IMR-90 (cell line): ENCODE data around the gene PCSK5. TPM values are rescaled to one million over a fixed set of nuclear protein-coding genes. Genes with fewer than 3 reads are reported as not detected.

ENCODE experiments used
- ATAC-seq: fragments of 200-7000 bp; cut with Tn5 transposase; 2 replicates; pipeline ENCODE4 v1.9.1; 2020; ENCODE audit warnings: low read depth, mild to moderate bottlenecking, moderate library complexity
- BruUV-seq: library from RNA; stranded (reverse); fragments of 400-500 nt; replicated peaks from 2 replicates; lab custom pipeline; 2021; lab: Mats Ljungman, UMichigan
- CTCF ChIA-PET: fragments of 300-600 bp; formaldehyde crosslinking; extraction: SDS; loops from one replicate; lab custom pipeline; 2021; ENCODE audit warnings: antibody characterized with exemption; lab: Yijun Ruan, JAX
- POLR2A ChIA-PET: fragments of 300-600 bp; sonication (Branson Sonifier 250); formaldehyde crosslinking; loops from one replicate; lab custom pipeline; 2022; ENCODE audit warnings: antibody characterized with exemption; ENCODE audit not compliant: unreplicated experiment; lab: Charles Lee
- DNase-seq: peaks from one replicate; pipeline ENCODE4 v3.0.0; 2013
- H2AFZ ChIP-seq: replicated peaks from 2 replicates; pipeline ENCODE3; 2013; ENCODE audit warnings: low read length, mild to moderate bottlenecking; ENCODE audit not compliant: poor library complexity
- H2AK5ac ChIP-seq: 2 replicates; pipeline ENCODE4 v1.6.1; 2013; ENCODE audit warnings: low read depth, low read length, inconsistent platforms
- H2AK9ac ChIP-seq: replicated peaks from 2 replicates; pipeline ENCODE3; 2013; ENCODE audit warnings: mild to moderate bottlenecking, low read depth, low read length, moderate library complexity; ENCODE audit not compliant: poor library complexity
- H2BK120ac ChIP-seq: 2 replicates; pipeline ENCODE4 v1.6.1; 2013; ENCODE audit warnings: low read depth, low read length, inconsistent platforms
- H2BK15ac ChIP-seq: 3 replicates; pipeline ENCODE4 v1.6.1; 2013; ENCODE audit warnings: low read depth, low read length, inconsistent platforms
- H2BK20ac ChIP-seq: 2 replicates; pipeline ENCODE4 v1.6.1; 2013; ENCODE audit warnings: low read depth, mild to moderate bottlenecking, inconsistent platforms, low read length, moderate library complexity
- H2BK5ac ChIP-seq: 2 replicates; pipeline ENCODE4 v1.6.1; 2013; ENCODE audit warnings: mild to moderate bottlenecking, low read depth, low read length, inconsistent platforms; ENCODE audit not compliant: poor library complexity, severe bottlenecking
- H3K14ac ChIP-seq: replicated peaks from 2 replicates; pipeline ENCODE4 v1.6.1; 2013; ENCODE audit warnings: low read depth, low read length, inconsistent platforms
- H3K18ac ChIP-seq: 2 replicates; pipeline ENCODE4 v1.6.1; 2013; ENCODE audit warnings: low read depth, low read length, control low read depth
- H3K23ac ChIP-seq: 2 replicates; pipeline ENCODE4 v1.6.1; 2013; ENCODE audit warnings: low read depth, low read length, inconsistent platforms
- H3K27ac ChIP-seq: 2 replicates; pipeline ENCODE4 v1.5.1; 2013; ENCODE audit warnings: mild to moderate bottlenecking, control low read depth, low read length; ENCODE audit not compliant: insufficient read depth
- H3K27me3 ChIP-seq: 2 replicates; pipeline ENCODE4 v1.6.1; 2013; ENCODE audit warnings: low read length; ENCODE audit not compliant: control insufficient read depth, insufficient read depth
- H3K36me3 ChIP-seq: 2 replicates; pipeline ENCODE4 v1.6.1; 2013; ENCODE audit warnings: low read length, mixed read lengths; ENCODE audit not compliant: control insufficient read depth, insufficient read depth
- H3K4ac ChIP-seq: 2 replicates; pipeline ENCODE4 v1.6.1; 2013; ENCODE audit warnings: low read depth, low read length, inconsistent platforms
- H3K4me1 ChIP-seq: 2 replicates; pipeline ENCODE4 v1.6.1; 2013; ENCODE audit warnings: low read length, mixed read lengths; ENCODE audit not compliant: control insufficient read depth, insufficient read depth
- H3K4me2 ChIP-seq: 2 replicates; pipeline ENCODE4 v1.6.1; 2013; ENCODE audit warnings: low read depth, mild to moderate bottlenecking, control low read depth, low read length, moderate library complexity
- H3K4me3 ChIP-seq: 2 replicates; pipeline ENCODE4 v1.5.1; 2013; ENCODE audit warnings: low read depth, mild to moderate bottlenecking, control low read depth, low read length, moderate library complexity; ENCODE audit not compliant: insufficient read depth
- H3K56ac ChIP-seq: 2 replicates; pipeline ENCODE4 v1.6.1; 2013; ENCODE audit warnings: low read length, inconsistent platforms; ENCODE audit not compliant: insufficient read depth; ENCODE audit errors: extremely low read depth
- H3K79me1 ChIP-seq, 2 experiments: 2 replicates each; pipeline ENCODE4 v1.6.1; 2013; ENCODE audit warnings: low read length in 2 of 2, inconsistent platforms in 1 of 2, low read depth in 1 of 2
- H3K9ac ChIP-seq: 2 replicates; pipeline ENCODE4 v1.6.1; 2013; ENCODE audit warnings: low read depth, low read length, control low read depth
- H3K9me1 ChIP-seq: 2 replicates; pipeline ENCODE4 v1.6.1; 2013; ENCODE audit warnings: low read length, inconsistent platforms; ENCODE audit not compliant: insufficient read depth
- H3K9me3 ChIP-seq: 2 replicates; pipeline ENCODE4 v1.6.1; 2013; ENCODE audit warnings: low read length; ENCODE audit not compliant: control insufficient read depth, insufficient read depth
- H4K20me1 ChIP-seq: 2 replicates; pipeline ENCODE4 v1.6.1; 2013; ENCODE audit warnings: low read length, inconsistent platforms; ENCODE audit not compliant: insufficient read depth
- H4K5ac ChIP-seq: 2 replicates; pipeline ENCODE4 v1.6.1; 2013; ENCODE audit warnings: mild to moderate bottlenecking, low read depth, low read length, control low read depth
- H4K8ac ChIP-seq, 2 experiments: 2 replicates each; pipeline ENCODE4 v1.6.1; 2013; ENCODE audit warnings: low read depth in 2 of 2, low read length in 2 of 2, control low read depth in 1 of 2, inconsistent platforms in 1 of 2
- H4K91ac ChIP-seq: 2 replicates; pipeline ENCODE4 v1.6.1; 2013; ENCODE audit warnings: low read depth, low read length, inconsistent platforms; ENCODE audit not compliant: insufficient read depth
- CEBPB ChIP-seq: IDR thresholded peaks from 2 replicates; pipeline ENCODE4 v1.6.1; 2012; ENCODE audit warnings: low read depth, low read length, improper control_type of control experiment
- CHD1 ChIP-seq: IDR thresholded peaks from 2 replicates; pipeline ENCODE4 v1.6.1; 2012; ENCODE audit warnings: low read depth, low read length, improper control_type of control experiment
- FOS ChIP-seq: fragments of 150-350 bp; IDR thresholded peaks from 2 replicates; pipeline ENCODE4 v1.6.1; 2016; ENCODE audit warnings: low read depth, low read length
- MAFK ChIP-seq: IDR thresholded peaks from 2 replicates; pipeline ENCODE4 v1.6.1; 2012; ENCODE audit warnings: low read depth, low read length, improper control_type of control experiment
- MXI1 ChIP-seq: IDR thresholded peaks from 2 replicates; pipeline ENCODE4 v1.6.1; 2012; ENCODE audit warnings: low read depth, mild to moderate bottlenecking, low read length, moderate library complexity, borderline replicate concordance
- NFE2L2 ChIP-seq: fragments of 150-350 bp; IDR thresholded peaks from 2 replicates; pipeline ENCODE4 v1.6.1; 2016; ENCODE audit warnings: low read depth, mild to moderate bottlenecking, low read length
- POLR2A ChIP-seq: IDR thresholded peaks from 2 replicates; pipeline ENCODE4 v1.6.1; 2012; ENCODE audit warnings: mild to moderate bottlenecking, low read depth, low read length
- RAD21 ChIP-seq: IDR thresholded peaks from 2 replicates; pipeline ENCODE4 v1.6.1; 2012; ENCODE audit warnings: low read length, improper control_type of control experiment
- RCOR1 ChIP-seq: IDR thresholded peaks from 2 replicates; pipeline ENCODE4 v1.6.1; 2012; ENCODE audit warnings: mild to moderate bottlenecking, low read length, improper control_type of control experiment; ENCODE audit not compliant: insufficient replicate concordance
- SMC3 ChIP-seq: fragments of 150-350 bp; IDR thresholded peaks from 2 replicates; pipeline ENCODE4 v1.6.1; 2016; ENCODE audit warnings: low read depth, mild to moderate bottlenecking, antibody characterized with exemption, low read length, moderate library complexity
- USF2 ChIP-seq: fragments of 150-350 bp; IDR thresholded peaks from 2 replicates; pipeline ENCODE4 v1.6.1; 2017; ENCODE audit warnings: mild to moderate bottlenecking, antibody characterized with exemption, low read length, low read depth
- WGBS, 2 experiments: methylation state at CpG; one replicate each; pipeline versions ENCODE4 v1.1.5 to v1.1.7; 2013; ENCODE audit warnings: missing lambda C conversion rate in 2 of 2; ENCODE audit not compliant: insufficient read length in 1 of 2; ENCODE audit errors: extremely low coverage in 2 of 2; 5-methylcytosine and 5-hydroxymethylcytosine counted together
- dilution Hi-C: fragments of 300-500 bp; cut with HindIII; formaldehyde crosslinking; loops from one replicate; pipeline ENCODE4 v1.14.3; 2018; ENCODE audit warnings: low sequenced_read_pairs; ENCODE audit not compliant: unreplicated experiment
- in situ Hi-C: fragments of 300-500 bp; cut with MboI; formaldehyde crosslinking; loops from 3 replicates; pipeline ENCODE4 v1.14.3; 2019; ENCODE audit warnings: low sequenced_read_pairs, inconsistent platforms, mixed read lengths
- intact Hi-C: fragments of 100-400 bp; cut with micrococcal nuclease; formaldehyde crosslinking; loops from 2 replicates; pipeline ENCODE4 v1.10.0; 2022
- polyA plus RNA-seq, 3 experiments: library from polyadenylated mRNA; depleted of rRNA; stranded (reverse); fragments of >200 nt; gene quantifications; 2 replicates each; pipeline ENCODE4 v1.2.3, GENCODE V29; 2012; ENCODE audit warnings: low replicate concordance in 1 of 3
- total RNA-seq: library from RNA; depleted of rRNA; stranded (reverse); fragments of >200 nt; gene quantifications from 2 replicates; pipeline ENCODE4 v1.2.3, GENCODE V29; 2012
- TF ChIP-seq, protein P1 (sequence below): fragments of 150-350 bp; IDR thresholded peaks from 2 replicates; pipeline ENCODE4 v1.6.1; 2016; ENCODE audit warnings: low read depth, mild to moderate bottlenecking, low read length, moderate library complexity, borderline replicate concordance
- TF ChIP-seq, protein P2 (sequence below): conservative IDR thresholded peaks from 2 replicates; pipeline ENCODE4 v1.5.1; 2012; ENCODE audit warnings: mild to moderate bottlenecking, low read depth, low read length, improper control_type of control experiment

PCSK5 gene
- total and polyA plus RNA-seq, 2 of the 4 experiments (the other 2 are of a cell fraction), result 1.5 to 3.0 TPM

DNA sequence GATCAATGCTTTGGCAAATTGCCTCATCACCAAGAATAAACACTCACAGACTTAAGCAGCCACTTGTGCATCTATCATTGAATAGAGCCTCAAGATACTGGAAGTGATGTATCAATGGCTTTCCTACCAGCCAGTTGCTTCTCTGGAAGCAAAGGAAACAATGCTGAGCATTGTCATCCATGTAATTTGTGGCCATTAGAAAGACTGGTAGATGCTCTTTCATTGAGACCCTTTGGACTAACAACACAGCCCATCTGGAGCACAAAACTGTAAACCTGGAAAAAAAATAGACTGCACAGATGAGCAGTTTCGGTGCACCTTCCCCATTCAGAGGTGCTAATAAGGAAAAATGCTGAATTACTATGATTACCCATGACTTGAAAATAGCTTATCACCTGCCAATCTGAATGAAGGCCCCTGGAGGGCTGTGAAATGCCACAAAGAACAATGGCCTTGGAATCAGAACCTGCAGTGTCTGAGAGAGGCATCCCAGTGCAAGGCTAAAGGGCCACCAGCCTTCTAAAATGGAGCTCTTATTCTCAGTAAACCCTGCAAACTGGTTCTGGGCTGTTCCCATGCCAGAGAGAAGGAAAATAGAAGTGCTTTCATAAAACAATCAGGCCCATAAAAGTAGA is 376.3 kb downstream of the PCSK5 start:
- dilution Hi-C loops (no loop called here), intact Hi-C loops (no loop called here), in situ Hi-C loops (no loop called here)
- no peak overlapping the region for H2AK9ac ChIP-seq
- no peak overlapping the region for H2AK5ac ChIP-seq
- no peak overlapping the region for H4K5ac ChIP-seq
- no peak overlapping the region for H2AFZ ChIP-seq
- no peaks in the 10 kb centered on the region for H3K36me3 ChIP-seq
- H3K27me3 ChIP-seq, result no peaks in the 10 kb centered on the region
- no peak overlapping the region for H2BK120ac ChIP-seq
- H3K4me1 ChIP-seq, result peaks cover 10% of the 10 kb centered on the region
- no peak overlapping the region for H3K18ac ChIP-seq
- H2BK15ac ChIP-seq, result no peak overlapping the region
- H2BK5ac ChIP-seq, result no peak overlapping the region
- BruUV-seq, result no TSS peak
- H3K56ac ChIP-seq, result no peak overlapping the region
- H4K91ac ChIP-seq, result no peak overlapping the region
- TF ChIP-seq RAD21 (no peak), FOS (no peak), POLR2A (no peak), RCOR1 (no peak), MXI1 (no peak), USF2 (no peak), MAFK (no peak), CHD1 (no peak), CEBPB (no peak), NFE2L2 (no peak), SMC3 (no peak)
- TF ChIP-seq, protein P1, sequence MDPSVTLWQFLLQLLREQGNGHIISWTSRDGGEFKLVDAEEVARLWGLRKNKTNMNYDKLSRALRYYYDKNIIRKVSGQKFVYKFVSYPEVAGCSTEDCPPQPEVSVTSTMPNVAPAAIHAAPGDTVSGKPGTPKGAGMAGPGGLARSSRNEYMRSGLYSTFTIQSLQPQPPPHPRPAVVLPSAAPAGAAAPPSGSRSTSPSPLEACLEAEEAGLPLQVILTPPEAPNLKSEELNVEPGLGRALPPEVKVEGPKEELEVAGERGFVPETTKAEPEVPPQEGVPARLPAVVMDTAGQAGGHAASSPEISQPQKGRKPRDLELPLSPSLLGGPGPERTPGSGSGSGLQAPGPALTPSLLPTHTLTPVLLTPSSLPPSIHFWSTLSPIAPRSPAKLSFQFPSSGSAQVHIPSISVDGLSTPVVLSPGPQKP, result no peak
- TF ChIP-seq, protein P2, sequence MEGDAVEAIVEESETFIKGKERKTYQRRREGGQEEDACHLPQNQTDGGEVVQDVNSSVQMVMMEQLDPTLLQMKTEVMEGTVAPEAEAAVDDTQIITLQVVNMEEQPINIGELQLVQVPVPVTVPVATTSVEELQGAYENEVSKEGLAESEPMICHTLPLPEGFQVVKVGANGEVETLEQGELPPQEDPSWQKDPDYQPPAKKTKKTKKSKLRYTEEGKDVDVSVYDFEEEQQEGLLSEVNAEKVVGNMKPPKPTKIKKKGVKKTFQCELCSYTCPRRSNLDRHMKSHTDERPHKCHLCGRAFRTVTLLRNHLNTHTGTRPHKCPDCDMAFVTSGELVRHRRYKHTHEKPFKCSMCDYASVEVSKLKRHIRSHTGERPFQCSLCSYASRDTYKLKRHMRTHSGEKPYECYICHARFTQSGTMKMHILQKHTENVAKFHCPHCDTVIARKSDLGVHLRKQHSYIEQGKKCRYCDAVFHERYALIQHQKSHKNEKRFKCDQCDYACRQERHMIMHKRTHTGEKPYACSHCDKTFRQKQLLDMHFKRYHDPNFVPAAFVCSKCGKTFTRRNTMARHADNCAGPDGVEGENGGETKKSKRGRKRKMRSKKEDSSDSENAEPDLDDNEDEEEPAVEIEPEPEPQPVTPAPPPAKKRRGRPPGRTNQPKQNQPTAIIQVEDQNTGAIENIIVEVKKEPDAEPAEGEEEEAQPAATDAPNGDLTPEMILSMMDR, result no peak
- no peak overlapping the region for H3K14ac ChIP-seq
- DNase-seq, result no peak
- no peaks in the 10 kb centered on the region for H3K79me1 ChIP-seq
- H3K23ac ChIP-seq, result no peak overlapping the region
- H3K9me3 ChIP-seq, result no peaks in the 10 kb centered on the region
- no peak for ATAC-seq
- H3K9ac ChIP-seq, result no peak overlapping the region
- no peak overlapping the region for H3K4me3 ChIP-seq
- no peaks in the 10 kb centered on the region for H4K20me1 ChIP-seq
- H3K4me2 ChIP-seq, result no peak overlapping the region
- H2BK20ac ChIP-seq, result no peak overlapping the region
- ChIA-PET POLR2A (no interaction called here), CTCF (no interaction called here)
- H4K8ac ChIP-seq, result no peak overlapping the region
- H3K27ac ChIP-seq, result no peak overlapping the region
- no peak overlapping the region for H3K4ac ChIP-seq
- no CpG with 5 or more reads among the region's 1 CpG for WGBS, 2 experiments
- H3K9me1 ChIP-seq, result no peaks in the 10 kb centered on the region
